Nucleus accumbens (tissue), 56 donors: ENCODE results near the gene EME2.

Experiments
- DNase-seq, 56 donors: peaks; one replicate each; lab custom pipeline; 2025; lab: John Stamatoyannopoulos, UW

The EME2 gene

GRCh38 chr16:1772362-1772907 is at the start of gene EME2:
TSS of gene EME2 (plus strand) at chr16:1772810. CDS start at chr16:1773228, 418 bp downstream.
- DNase-seq: peak in 15 of 56 donors; percentile 13 to 57 (median 39)

DNA sequence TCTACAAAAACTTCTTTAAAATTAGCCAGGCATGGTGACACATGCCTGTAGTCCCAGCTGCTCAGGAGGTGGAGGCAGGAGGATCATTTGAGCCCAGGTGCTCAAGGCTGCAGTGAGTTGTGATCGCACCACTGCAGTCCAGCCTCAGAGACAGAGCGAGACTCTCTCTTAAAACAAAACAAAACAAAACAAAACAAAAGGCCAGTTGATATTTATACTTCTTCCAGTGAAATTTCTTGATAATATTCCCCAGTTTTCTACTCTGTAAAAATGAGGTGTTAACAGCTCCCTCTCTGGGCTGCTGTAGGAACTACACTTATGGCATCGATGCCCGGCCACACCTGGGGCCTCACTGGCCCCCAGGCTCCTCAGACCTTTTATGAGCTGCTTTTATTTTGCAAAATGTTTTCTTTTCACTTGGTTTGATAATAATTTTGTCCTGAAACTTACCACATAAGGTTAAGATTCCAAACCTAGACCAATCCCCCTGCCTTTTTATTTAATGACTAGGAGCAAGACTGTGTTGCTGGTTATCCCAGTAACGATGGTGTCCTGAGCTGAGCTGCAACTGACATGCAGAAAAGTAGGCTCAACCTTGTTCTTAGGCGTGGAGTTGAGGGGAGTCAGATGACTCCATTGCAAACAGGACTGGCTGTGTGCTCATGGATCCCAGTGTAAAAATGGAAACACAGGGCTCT is 49.0 kb upstream of the EME2 start:
- DNase-seq: peak in 20 of 56 donors; percentile 4 to 56 (median 28)

DNA sequence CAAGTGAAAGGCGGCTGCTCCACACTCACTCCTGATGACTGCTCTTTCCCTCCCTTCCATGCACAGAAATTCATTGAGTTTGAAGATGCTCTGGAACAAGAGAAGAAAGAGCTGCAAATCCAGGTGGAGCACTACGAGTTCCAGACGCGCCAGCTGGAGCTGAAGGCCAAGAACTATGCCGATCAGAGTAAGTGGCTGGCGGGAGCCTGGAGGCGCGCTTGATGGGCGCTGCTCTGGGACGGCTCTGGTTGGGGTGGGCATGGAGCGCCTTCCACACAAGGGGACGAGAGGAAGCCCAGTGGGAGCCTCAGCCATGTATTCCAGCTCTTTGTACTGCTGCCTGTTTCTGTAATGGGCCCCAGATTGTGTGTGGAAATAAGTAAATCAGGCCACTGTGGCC is 48.1 kb upstream of the EME2 start:
- DNase-seq: no peak

- no peak for DNase-seq
Observed at GRCh38 chr16:1726661-1727502, 45.7 kb upstream of the EME2 start.

GRCh38 chr16:1727651-1728624 is 44.7 kb upstream of the EME2 start:
- DNase-seq: no peak

GRCh38 chr16:1729026-1729425 is 43.6 kb upstream of the EME2 start:
- DNase-seq: no peak

DNA sequence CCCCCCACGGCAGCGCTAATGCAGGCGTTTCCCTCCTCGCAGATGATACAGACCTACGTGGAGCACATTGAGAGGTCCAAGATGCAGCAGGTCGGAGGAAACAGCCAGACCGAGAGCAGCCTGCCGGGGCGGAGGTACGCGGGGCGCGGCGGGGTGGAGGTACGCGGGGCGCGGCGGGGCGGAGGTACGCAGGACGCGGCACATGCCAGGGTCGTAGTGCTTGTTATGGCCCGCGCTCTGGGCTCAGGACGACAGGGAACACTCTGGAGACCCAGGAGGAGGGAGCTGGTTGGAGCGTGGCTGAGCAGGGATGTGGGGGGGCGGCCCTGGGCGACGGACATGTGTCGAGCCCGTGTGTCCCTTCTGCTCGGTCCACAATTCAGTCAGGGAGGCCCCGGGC is 43.2 kb upstream of the EME2 start:
- no peak for DNase-seq

DNA sequence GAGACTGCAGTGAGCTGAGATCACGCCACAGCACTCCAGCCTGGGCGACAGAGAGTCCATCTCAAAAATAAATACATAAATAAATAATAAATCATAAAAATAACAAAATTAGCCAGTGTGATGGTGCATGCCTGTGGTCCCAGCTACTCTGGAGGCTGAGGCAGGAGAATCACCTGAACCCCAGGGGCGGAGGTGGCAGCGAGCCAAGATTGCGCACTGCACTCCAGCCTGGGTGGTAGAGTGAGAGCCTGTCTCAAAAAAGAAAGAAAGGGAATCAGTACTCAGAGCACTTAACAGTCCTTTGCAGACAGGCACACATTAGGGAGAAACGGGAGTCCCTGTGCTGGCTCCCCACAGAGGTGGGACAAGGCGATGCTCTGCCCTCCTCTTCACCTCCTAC is 41.5 kb upstream of the EME2 start:
- no peak for DNase-seq

DNA sequence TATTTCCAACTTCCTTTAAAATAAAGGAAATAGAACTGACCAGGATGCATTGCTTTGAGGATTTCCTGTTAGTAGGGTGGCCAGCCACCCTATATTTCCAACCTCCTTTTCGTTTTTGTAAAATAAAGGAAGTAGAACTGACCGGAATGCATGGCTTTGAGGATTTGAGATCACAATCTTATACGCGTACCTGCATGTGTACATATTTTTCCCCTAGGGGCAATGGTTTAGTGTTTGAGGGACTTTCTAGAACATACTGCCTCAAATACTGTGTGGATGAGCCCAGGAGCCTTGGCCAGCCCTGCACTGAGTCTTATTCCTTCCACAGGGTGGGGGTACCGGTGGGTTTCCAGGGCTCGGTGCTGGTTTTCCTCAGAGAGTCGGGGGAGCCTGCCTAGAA is 41.0 kb upstream of the EME2 start:
- DNase-seq: no peak

- DNase-seq: no peak
Observed at GRCh38 chr16:1732071-1732470, 40.5 kb upstream of the EME2 start.

- peak in 1 of 56 donors; percentile 5 for DNase-seq
Observed at GRCh38 chr16:1732551-1732987, 40.0 kb upstream of the EME2 start.

GRCh38 chr16:1734123-1734522 is 38.5 kb upstream of the EME2 start:
- no peak for DNase-seq

DNA sequence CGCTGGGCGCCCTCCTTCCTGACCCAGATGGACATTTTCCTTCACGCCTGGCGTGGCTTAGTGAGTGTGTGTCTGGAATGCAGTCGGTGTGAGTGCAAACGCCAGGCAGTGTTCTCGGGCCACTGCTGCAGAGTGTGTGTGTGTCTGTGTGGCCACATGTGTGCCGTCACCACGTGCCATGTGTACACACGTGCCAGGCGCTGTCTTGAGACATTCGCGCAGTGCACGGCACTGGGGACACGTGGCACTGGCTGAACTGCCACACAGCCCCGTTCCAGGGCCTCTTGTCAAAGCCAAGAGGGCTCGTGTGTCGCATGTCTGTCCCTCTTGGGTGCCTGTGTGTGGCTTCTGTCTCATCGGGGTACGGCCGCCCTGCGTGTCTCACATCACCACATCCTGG is 37.8 kb upstream of the EME2 start:
- no peak for DNase-seq

GRCh38 chr16:1740234-1740633 is 32.4 kb upstream of the EME2 start:
- no peak for DNase-seq

DNA sequence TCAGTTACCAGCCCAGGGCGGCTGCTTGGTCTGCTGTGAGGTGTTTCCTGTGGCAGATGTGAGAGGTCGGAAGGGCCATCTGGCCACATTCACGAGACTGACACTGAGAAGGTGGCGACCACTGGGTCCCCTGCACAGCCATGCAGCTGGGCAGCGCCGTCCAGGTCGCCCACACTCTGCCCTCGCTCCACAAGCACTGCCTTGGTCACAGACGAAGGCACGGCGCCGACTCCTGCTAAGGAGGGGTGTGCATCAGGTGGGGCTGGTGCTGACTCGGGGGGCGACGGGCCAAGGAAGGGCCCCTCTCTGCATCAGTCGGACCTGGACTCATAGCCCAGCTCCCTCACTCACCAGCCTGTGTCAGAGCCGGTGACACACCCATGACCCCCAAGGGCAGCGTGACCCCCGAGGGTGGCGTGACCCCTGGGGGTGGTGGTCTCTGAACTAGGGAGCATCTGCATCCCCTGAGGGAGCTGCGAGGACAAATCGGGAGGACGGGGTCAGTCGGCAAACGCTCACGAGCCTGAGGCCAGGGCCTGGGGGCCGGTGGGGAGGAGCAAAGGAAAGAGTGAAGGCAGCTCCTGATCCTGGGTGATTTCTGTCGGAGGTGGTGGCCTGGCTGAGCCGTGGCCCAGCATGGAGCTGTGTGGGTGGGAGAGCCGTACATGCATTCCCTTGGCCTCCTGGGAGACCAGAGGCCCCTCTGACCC is 31.7 kb upstream of the EME2 start:
- DNase-seq: no peak

DNA sequence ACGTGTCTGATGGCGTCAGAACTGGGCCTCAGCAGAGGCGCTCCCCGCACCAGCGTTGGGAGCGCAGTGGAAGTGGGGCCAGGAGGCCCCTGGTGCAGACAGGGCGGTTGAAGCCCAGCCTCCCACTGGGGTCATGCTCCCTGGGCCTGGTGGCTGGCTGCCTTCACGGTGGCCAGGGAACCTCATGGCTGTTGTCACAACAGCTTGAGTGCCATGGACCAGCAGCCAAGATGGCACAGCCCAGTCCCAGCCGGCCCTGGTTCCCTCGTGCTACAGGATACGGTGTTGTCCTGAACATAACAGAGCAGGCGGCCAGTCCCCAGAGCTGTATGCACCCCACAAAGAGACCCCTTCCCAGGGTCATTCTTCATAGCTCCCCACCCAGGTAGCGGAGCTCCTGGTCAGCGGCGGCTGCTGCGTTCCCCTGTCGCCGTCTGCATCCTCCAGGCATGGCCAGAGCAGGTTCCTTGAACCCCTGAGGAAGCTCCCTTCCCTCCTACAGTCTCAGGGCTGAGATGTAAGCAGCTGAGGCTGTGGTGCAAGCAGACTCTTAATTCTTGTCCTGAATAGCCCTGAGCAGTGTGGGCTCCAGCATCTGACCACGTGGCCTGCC is 31.0 kb upstream of the EME2 start:
- no peak for DNase-seq

- DNase-seq: no peak
Observed at GRCh38 chr16:1743376-1744337, 29.0 kb upstream of the EME2 start.

GRCh38 chr16:1744338-1744840 is 28.2 kb upstream of the EME2 start:
- DNase-seq: no peak
